ENCODE data around the gene HIVEP1. TPM values are rescaled to one million over a fixed set of nuclear protein-coding genes. Genes with fewer than 3 reads are reported as not detected.

Gene HIVEP1
- total and polyA plus RNA-seq, 2 of the 13 experiments (the other 11 are each of a cell fraction or from before 2014, with no cell fraction given): 7.4 to 9.9 TPM

DNA sequence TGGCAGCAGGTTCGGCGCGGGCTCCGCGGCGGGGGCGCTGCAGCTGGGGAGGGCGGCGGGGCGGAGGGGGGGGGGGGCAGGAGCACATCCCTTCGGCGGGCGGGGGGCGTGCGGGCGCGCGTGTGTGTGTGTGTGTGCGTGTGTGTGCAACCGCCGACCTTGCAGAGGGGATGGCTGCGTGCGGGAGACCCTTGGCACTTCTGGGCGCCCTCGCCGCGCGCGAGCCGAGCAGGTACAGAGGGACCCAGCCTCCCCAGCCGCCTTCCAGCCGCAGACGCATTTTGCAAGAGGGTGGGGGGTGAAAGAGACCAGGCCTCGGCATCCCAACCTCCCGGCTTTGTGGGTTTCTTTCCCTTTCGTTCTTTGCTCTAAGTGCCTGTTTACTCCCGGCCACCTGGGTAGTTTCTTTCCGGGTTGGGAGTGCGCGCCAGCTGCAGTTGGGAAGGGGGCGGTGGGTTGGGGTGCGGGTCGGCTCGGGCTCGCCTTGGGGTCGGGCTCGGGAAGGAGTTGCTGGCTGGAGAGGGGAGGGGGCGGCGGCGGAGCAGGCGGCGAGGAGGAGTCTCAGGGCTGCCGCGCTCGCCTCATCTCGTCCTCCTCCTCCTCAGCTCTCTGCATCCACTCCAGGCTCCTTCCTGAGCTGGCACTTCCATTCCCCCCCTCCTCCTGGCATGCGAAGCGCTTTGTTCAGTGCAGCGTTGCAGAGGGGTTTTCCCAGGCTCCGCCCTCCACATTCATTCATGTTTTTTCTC lies 620 bp downstream of the HIVEP1 start (continued):
- TF ChIP-seq PRDM4 (CRISPR knock-in tag; IDR thresholded peaks at IDR 0.05; ENCODE audit: borderline replicate concordance) (no peak), ZNF251 (CRISPR knock-in tag; IDR thresholded peaks at IDR 0.05) (no peak), ZNF678 (CRISPR knock-in tag; IDR thresholded peaks at IDR 0.05) (no peak), TEF (CRISPR knock-in tag; IDR thresholded peaks at IDR 0.05) (no peak), DMTF1 (CRISPR knock-in tag; IDR thresholded peaks at IDR 0.05) (no peak), RFXANK (CRISPR knock-in tag; IDR thresholded peaks at IDR 0.05) (no peak), ATAD3A (CRISPR knock-in tag; IDR thresholded peaks at IDR 0.05) (no peak), PLRG1 (conservative IDR thresholded peaks at IDR 0.05) (no peak), ZNF101 (CRISPR knock-in tag; IDR thresholded peaks at IDR 0.05; ENCODE audit: borderline replicate concordance, low read depth) (no peak), SETDB1 (CRISPR knock-in tag; IDR thresholded peaks at IDR 0.05; ENCODE audit: borderline replicate concordance) (no peak), ZNF749 (CRISPR knock-in tag; IDR thresholded peaks at IDR 0.05; ENCODE audit: borderline replicate concordance) (no peak), ZFP82 (CRISPR knock-in tag; IDR thresholded peaks at IDR 0.05; ENCODE audit: borderline replicate concordance) (no peak), FOXC1 (CRISPR knock-in tag; IDR thresholded peaks at IDR 0.05; ENCODE audit: borderline replicate concordance) (0 out of 2 replicates have a peak, but pooled peaks have one; percentile 27), SRSF1 (optimal IDR thresholded peaks at IDR 0.05; ENCODE audit: low read depth, low read length) (no peak), FOXM1 (CRISPR knock-in tag; IDR thresholded peaks at IDR 0.05) (no peak), IRF2 (CRISPR knock-in tag; IDR thresholded peaks at IDR 0.05) (no peak), ZNF674 (CRISPR knock-in tag; IDR thresholded peaks at IDR 0.05; ENCODE audit: low read depth) (no peak), KDM5B (CRISPR knock-in tag; IDR thresholded peaks at IDR 0.05; ENCODE audit: borderline replicate concordance) (peak; percentile 74)
- TF ChIP-seq, protein P1, sequence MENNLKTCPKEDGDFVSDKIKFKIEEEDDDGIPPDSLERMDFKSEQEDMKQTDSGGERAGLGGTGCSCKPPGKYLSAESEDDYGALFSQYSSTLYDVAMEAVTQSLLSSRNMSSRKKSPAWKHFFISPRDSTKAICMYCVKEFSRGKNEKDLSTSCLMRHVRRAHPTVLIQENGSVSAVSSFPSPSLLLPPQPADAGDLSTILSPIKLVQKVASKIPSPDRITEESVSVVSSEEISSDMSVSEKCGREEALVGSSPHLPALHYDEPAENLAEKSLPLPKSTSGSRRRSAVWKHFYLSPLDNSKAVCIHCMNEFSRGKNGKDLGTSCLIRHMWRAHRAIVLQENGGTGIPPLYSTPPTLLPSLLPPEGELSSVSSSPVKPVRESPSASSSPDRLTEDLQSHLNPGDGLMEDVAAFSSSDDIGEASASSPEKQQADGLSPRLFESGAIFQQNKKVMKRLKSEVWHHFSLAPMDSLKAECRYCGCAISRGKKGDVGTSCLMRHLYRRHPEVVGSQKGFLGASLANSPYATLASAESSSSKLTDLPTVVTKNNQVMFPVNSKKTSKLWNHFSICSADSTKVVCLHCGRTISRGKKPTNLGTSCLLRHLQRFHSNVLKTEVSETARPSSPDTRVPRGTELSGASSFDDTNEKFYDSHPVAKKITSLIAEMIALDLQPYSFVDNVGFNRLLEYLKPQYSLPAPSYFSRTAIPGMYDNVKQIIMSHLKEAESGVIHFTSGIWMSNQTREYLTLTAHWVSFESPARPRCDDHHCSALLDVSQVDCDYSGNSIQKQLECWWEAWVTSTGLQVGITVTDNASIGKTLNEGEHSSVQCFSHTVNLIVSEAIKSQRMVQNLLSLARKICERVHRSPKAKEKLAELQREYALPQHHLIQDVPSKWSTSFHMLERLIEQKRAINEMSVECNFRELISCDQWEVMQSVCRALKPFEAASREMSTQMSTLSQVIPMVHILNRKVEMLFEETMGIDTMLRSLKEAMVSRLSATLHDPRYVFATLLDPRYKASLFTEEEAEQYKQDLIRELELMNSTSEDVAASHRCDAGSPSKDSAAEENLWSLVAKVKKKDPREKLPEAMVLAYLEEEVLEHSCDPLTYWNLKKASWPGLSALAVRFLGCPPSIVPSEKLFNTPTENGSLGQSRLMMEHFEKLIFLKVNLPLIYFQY (CRISPR knock-in tag; IDR thresholded peaks at IDR 0.05; ENCODE audit: borderline replicate concordance): 0 out of 2 replicates have a peak, but pooled peaks have one; percentile 33
- TF ChIP-seq, protein P2, sequence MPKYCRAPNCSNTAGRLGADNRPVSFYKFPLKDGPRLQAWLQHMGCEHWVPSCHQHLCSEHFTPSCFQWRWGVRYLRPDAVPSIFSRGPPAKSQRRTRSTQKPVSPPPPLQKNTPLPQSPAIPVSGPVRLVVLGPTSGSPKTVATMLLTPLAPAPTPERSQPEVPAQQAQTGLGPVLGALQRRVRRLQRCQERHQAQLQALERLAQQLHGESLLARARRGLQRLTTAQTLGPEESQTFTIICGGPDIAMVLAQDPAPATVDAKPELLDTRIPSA (CRISPR knock-in tag; IDR thresholded peaks at IDR 0.05; ENCODE audit: borderline replicate concordance): no peak

Measured in HepG2 (cell line).